Astrocyte of the spinal cord (primary cell): ENCODE data around the gene CAMK2G.

Source experiments
- DNase-seq: peaks from one replicate; pipeline ENCODE4 v3.0.0; 2011; ENCODE audit warnings: low read depth, low spot score
- H3K4me3 ChIP-seq: 2 replicates; pipeline ENCODE4 v1.5.1; 2011; ENCODE audit warnings: low read depth, mild to moderate bottlenecking, low read length, moderate library complexity
- CTCF ChIP-seq: IDR thresholded peaks from 2 replicates; pipeline ENCODE4 v1.5.1; 2012; ENCODE audit warnings: low read depth, mild to moderate bottlenecking, low read length, inconsistent platforms
- in situ Hi-C: cut with HindIII; loops from 2 replicates; pipeline ENCODE4 v1.10.0; 2017; ENCODE audit warnings: low sequenced_read_pairs

CAMK2G gene

GRCh38 chr10:73810358-73810734, 64.0 kb downstream of the CAMK2G start:
- H3K4me3 ChIP-seq, result peak overlapping the region; percentile 68
- TF ChIP-seq CTCF, result no peak
- no peak for DNase-seq
- in situ Hi-C loops, result no loop called here

DNA sequence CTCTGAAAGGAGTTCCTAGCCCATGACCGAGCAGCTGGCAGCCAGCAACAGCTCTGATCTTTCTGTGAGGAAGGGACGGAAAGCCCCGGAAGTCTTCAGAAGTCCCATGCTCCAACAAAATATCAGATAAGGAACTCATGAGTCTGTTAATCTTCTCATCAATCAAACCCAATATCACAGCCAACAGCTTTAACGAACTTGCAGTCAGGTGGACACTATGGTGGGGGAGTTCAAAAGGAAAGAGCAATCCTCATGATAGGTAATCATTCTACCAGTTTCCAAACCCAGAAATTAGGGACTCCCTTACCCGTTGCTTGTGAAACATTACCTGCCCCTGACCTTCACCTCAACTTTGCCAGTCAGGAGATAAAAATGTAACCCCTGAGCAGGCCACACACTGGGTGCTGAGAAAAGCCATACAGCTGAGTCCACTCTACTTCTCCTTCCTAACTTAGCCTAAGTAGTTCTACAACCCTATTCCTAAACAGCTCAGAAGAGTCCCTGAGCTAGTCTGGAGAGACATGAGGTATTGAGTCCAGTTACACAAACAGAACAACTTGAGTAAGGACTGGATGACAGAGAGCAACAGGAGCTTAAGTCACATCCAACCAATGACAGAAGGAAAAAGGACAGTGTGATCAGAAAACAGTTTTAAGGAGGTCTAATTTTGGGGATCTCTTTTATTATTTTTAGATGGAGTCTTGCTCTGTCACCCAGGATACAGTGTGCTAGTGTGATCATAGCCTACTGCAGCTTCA, 65.1 kb downstream of the CAMK2G start:
- TF ChIP-seq CTCF, result no peak
- no peak for DNase-seq
- no peak overlapping the region for H3K4me3 ChIP-seq
- in situ Hi-C loops, result no loop called here

DNA sequence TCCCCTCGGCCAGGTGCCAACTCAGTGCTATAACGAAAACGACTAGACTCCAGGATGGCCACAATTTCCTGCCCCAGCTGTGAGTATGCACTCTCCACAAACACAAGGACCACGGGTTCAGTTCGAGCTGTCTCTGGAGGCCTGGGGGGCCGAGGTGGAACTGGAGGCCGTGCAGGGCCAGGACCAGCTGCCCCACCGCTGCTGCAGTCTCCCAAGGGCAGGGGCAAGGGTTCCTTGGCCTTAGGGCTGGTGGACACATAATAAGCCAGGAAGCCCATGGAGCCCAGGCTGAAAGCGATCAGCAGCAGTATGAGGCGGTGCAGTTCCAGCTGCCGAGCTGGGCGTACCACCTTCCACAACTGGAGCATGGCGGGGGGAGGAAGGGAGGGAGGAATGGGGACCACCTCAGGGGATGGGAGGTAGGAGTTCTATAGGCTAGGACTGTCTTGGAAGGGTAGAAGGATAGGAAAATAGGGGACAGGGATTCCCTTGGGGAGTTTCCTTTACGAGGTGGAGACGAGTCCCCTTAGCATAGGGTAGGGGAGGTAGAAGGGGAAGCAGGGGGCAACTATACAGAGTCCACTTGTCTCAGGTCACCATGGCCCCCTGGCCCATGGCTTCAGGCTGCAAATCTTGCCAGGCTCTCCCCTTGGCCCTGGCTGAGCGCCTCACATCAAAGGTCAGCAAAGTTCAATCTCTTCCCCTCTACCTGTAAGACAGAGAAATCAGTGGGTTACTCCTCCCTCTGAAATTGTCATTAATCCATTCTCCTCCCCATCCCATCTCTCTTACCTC, 66.1 kb downstream of the CAMK2G start:
- TF ChIP-seq CTCF, result no peak
- in situ Hi-C loops, result no loop called here
- no peak for DNase-seq
- H3K4me3 ChIP-seq, result no peak overlapping the region

DNA sequence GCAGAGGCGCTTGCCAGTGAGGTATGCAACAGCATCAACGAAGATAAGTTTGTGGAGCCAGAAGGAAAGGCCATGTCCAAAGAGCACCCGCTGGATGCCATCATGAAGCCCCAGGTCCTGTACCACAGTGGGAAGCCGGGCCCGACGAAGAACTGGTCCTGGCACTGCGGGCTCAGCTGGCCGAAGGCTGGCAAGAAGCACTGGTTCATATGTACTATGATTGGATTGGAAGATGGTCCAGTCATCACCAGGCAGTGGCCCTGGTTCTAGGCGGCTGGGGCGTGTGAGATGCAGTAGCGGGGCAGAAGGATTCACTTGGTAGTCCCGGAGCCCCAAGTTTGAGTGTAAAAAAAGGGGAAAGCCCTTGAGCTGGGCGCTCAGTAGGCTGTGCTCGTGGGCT, 66.9 kb downstream of the CAMK2G start:
- H3K4me3 ChIP-seq, result no peak overlapping the region
- no peak for DNase-seq
- in situ Hi-C loops, result no loop called here
- no peak for TF ChIP-seq CTCF

DNA sequence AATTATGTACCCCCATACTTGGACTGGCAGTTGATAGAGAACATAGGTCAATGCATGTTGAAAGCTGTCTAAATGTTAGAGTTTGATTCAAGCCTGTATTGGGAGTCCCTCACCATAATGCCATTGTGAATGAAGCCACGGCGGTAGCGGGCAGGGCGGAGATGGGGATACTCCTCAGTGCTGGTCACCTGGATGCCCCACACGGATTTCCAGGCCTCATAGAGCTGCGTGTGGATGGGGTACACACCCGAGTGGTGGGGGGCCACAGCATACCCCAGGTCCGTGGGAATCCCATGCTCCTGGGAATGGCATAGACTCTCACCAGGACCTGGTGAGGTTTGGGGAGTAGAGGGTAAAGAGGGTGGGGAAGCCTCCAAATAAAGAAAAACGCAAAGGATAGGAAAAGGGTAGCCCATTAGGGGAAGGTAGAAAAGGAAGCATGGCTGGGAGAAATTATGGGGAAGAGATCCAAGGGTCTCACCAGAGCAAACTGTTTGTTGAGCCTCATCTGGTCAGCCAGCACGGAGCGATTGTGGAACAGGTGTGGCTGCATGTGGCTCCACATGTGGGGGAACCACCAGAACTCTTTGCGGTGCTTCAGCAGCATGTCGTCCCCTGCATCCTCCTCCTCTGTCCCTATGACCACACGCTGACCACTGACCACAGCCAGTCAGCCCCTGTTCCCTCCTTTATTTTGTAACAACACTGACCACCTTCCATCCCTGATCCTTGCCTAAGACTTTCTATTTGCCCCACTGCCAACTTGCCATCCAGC, 68.0 kb downstream of the CAMK2G start:
- DNase-seq, result no peak
- in situ Hi-C loops, result no loop called here
- no peak overlapping the region for H3K4me3 ChIP-seq
- TF ChIP-seq CTCF, result no peak

GRCh38 chr10:73803680-73804286, 70.6 kb downstream of the CAMK2G start:
- in situ Hi-C loops, result no loop called here
- no peak for DNase-seq
- TF ChIP-seq CTCF, result no peak
- no peak overlapping the region for H3K4me3 ChIP-seq
